ENCODE measurements around the gene ZNF789.

Gene ZNF789

DNA sequence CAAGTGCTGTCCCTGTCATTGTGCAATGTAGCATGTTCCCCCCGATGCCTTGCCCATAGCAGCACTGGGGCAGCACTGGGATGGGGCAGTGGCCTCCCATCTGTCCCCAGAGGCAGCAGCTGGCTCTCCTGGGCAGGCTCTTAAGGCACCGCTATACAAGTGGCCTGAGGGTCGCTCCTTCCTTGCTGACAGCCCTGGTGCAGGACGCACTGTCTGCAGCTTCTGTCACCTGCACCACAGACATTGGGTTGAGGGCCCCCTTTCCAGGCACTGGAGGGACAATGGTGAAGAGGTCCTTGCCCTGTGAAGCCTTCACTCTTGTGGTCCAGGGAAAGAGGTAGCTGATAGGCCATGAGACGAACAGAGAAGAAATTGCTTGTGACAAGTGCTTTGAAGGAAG is 23.4 kb upstream of the ZNF789 start:
- no peak for DNase-seq (ENCODE audit: low read depth)
- TF ChIP-seq CTCF (conservative IDR thresholded peaks at IDR 0.05; ENCODE audit: low read depth, low read length): no peak
- H3K4me3 ChIP-seq (ENCODE audit: low read length): no peak overlapping the region

DNA sequence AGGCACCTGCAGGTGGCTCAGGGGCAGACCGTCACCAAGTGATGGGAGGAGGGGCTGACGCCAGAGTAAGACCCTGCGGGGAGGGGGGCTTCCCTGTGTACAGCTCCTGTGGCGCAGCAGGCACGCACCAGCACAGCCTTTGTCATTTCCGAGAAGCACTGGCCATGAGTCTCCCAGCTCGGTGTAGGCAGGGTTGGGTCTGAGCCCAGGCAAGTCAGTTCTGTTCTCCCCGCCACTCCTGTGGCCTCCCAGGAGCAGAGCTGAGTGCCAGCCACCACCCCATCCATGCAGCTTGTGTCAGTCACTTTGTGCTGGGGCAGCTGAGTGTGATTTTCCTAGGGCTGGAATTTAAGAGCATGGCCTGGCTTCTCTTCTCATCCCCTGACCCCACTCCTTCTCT is 20.8 kb upstream of the ZNF789 start:
- no peak for DNase-seq (ENCODE audit: low read depth)
- no peak for TF ChIP-seq CTCF (conservative IDR thresholded peaks at IDR 0.05; ENCODE audit: low read depth, low read length)
- H3K4me3 ChIP-seq (ENCODE audit: low read length): no peak overlapping the region

DNA sequence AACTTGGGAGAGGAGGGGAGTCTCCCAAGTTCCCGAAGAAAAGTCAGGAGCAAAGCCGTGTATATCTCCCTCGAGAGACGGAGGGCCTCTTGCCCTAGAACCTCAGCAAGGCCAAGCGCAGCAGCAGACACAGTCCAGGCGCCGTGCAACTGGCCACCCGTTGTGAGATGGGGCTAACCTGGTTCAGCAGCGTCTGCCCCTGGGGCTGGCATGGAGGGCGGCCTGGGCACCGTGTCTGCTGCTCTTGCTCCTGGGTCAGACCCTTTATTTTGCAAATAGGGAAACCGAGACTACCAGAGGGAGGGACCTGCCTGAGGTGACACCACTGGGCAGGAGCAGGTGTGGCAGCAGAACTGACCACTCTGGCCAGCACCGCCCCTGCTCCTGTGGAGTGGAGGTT is 20.1 kb upstream of the ZNF789 start:
- no peak for TF ChIP-seq CTCF (conservative IDR thresholded peaks at IDR 0.05; ENCODE audit: low read depth, low read length)
- H3K4me3 ChIP-seq (ENCODE audit: low read length): no peak overlapping the region
- DNase-seq (ENCODE audit: low read depth): no peak

- no peak for DNase-seq (ENCODE audit: low read depth)
- H3K4me3 ChIP-seq (ENCODE audit: low read length): no peak overlapping the region
- TF ChIP-seq CTCF (conservative IDR thresholded peaks at IDR 0.05; ENCODE audit: low read depth, low read length): no peak
These were observed 19.6 kb upstream of the ZNF789 start for GRCh38 chr7:99453105-99453504.

GRCh38 chr7:99455874-99456273 is 16.8 kb upstream of the ZNF789 start:
- TF ChIP-seq CTCF (conservative IDR thresholded peaks at IDR 0.05; ENCODE audit: low read depth, low read length): no peak
- H3K4me3 ChIP-seq (ENCODE audit: low read length): no peak overlapping the region
- no peak for DNase-seq (ENCODE audit: low read depth)

DNA sequence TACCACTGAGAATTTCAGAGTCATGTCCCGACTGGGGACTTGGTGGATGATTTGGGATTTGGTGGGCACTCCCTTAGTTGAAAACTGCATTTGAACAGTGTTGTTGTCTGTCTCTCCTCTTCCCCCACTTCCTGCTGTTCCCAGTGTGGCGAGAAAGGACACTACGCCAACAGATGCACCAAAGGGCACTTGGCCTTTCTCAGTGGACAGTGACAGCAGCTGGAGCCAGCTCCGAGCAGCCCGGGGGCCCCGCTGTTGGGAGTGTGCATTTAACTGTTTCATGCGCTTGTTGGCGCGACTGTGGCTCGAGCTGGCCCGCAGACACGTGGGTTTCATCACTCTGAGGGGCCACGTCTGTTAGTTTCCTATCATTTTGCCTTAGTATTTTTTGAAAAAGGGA is 16.4 kb upstream of the ZNF789 start:
- DNase-seq (ENCODE audit: low read depth): no peak
- H3K4me3 ChIP-seq (ENCODE audit: low read length): no peak overlapping the region
- TF ChIP-seq CTCF (conservative IDR thresholded peaks at IDR 0.05; ENCODE audit: low read depth, low read length): no peak

DNA sequence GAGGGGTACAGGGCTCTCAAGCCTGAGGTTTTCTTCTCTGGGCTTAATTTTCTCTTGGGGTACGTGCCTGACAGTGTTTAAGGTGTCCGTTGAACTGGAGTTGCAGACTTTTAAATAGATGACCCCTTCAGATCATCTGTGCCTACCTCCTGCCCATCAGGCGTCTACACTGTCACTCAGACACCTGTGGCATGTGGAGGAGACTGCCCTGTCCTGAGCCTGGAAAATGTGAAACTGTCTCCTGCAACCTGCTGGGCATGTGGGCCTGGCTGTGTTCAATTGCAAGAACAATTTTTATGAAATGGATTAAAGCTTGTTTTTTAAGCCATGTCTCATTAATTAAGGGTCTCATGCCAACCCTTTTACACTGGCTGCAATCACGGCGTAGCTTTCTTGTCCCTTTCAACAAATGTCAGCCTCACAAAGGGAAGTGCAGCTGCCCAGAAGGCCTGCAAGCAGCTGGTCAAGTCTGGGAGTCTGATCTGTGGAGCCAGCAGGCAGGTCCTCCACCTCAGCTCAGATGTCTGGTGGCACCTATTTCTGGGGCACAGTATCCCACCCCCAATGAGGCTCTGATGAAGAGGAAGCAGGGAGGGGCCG is 15.5 kb upstream of the ZNF789 start:
- TF ChIP-seq CTCF (conservative IDR thresholded peaks at IDR 0.05; ENCODE audit: low read depth, low read length): no peak
- DNase-seq (ENCODE audit: low read depth): no peak
- no peak overlapping the region for H3K4me3 ChIP-seq (ENCODE audit: low read length)
